Measurements from ENCODE around the gene LMAN1L.

The LMAN1L gene

DNA sequence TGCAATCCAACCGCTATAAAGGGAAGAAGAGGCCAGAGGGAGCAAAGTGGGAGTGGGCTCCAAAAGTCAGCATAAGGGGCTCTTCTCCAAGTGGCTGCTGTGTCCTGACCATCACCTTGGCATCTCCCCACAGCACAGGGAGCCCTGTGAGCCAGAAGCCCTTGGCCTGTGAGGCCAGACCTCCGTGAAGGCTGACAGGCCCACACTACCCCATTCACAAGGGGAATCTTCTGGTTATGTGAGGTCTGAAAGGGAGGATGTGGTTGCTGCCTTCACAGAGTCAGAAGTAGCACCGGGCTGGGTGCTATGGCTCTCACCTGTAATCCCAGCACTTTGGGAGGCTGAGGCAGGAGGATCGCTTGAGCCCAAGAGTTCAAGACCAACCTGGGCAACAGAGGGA, 32.9 kb downstream of the LMAN1L start:
- FAIRE-seq: no peak
- DNase-seq (ENCODE audit: extremely low spot score, insufficient read length, low read depth): no peak

DNA sequence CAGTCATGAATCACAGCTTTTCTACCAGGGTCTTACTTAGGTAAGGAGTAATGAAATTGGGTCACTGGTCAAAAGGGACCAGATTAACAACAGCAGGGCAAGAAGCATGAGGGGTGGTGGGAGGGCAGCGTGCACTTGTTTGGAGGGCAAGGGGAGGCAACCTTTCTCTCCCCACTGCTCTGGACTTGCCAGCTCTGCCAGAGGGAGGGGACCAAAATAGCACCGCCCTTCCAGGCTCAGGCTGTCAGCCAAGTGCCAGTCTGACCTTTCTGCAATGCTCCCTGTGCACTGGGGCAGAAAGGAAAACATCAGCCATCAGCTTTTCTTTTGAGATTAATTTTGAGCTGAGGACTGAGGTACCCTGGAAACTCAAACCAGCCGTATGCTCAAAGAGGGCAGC, 34.8 kb downstream of the LMAN1L start:
- DNase-seq (ENCODE audit: extremely low spot score, insufficient read length, low read depth) (no peak), FAIRE-seq (no peak)

DNA sequence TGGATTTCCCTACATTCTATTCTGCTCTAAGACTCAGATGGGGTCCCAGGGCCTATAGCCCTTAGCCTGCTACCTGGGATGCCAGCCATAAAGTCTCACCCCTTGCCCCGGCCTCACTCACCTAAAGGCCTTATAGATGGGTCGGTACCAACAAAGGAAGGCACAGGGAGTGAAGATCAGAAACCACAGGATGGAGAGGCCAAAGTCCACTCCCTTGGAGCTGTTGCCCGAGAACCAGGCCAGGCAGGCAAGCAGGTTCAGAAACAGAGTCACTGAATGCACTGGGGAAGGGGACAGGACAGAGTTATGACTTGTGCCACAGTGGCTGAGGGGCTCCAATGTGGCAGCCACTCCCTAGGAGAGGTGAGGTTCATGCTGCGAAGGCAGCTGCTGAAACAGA, 37.8 kb downstream of the LMAN1L start:
- DNase-seq (ENCODE audit: extremely low spot score, insufficient read length, low read depth) (no peak), FAIRE-seq (no peak)

DNA sequence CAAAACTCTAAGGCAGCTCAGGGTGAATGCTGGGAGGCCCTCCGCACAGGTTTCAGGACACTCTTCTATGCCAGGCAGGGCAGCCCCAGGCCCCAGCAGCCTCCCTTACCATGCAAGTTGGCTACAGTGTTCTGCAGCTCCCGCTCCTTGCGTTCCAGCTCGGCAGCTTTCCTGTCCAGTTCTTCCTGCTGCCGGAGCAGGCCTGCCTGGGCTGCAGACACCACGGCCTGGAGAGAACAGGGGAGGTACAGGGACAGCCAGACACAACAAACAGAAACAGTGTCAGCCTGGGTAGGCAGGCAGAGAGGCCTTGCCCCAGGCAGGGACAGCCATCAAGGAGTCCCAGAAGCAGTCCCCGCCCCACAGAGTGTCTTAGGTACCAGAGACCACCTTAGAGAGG, 39.3 kb downstream of the LMAN1L start:
- DNase-seq (ENCODE audit: extremely low spot score, insufficient read length, low read depth) (no peak), FAIRE-seq (no peak)

DNA sequence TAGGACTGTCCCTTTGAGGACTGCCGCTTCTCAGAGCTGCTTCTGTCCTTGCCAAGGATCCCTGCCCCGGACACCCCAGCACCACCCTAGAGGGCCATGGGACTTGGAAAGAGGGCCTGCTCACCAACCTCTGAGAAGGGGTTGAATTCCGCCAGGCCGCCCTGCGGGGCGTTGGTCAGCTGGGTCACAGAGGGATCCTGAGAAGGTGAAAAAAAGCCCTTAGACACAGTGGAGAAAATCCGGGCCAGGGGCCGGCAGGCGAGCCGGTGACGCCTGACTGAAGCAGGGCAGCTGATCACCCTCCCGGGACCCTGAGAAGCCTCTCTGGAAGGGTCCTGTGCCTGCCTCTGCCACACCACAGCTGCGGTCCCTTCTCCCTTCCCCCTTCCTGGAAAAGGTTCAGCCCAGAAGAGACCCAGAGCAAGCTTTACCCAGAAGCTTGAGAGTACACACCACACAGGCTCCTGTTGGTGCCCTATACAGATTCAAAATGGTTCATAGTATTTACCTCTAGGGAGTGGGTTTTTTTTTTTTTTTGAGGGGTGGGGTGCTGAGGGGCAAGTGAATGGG, 41.9 kb downstream of the LMAN1L start:
- no peak for DNase-seq (ENCODE audit: extremely low spot score, insufficient read length, low read depth)
- FAIRE-seq: no peak

DNA sequence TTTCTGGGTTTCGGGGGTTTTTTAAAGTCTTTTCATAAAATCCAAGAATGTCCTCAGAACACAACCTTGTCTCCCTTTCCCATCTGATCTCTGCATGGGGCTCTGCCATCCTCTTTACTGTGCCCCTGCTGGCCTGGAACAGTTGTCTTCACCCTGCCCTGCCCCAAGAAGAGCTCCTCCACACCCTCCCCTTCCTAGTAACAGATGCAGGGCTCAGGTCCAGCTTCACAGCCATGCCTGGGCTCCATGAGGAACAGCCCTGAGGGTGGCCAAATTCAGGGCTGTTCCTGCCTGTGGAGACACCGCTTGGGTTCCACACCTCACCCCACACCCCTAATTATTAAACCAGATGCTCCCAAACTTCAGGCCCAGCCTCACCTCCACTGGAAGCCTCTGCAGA, 43.2 kb downstream of the LMAN1L start:
- FAIRE-seq: no peak
- no peak for DNase-seq (ENCODE audit: extremely low spot score, insufficient read length, low read depth)

DNA sequence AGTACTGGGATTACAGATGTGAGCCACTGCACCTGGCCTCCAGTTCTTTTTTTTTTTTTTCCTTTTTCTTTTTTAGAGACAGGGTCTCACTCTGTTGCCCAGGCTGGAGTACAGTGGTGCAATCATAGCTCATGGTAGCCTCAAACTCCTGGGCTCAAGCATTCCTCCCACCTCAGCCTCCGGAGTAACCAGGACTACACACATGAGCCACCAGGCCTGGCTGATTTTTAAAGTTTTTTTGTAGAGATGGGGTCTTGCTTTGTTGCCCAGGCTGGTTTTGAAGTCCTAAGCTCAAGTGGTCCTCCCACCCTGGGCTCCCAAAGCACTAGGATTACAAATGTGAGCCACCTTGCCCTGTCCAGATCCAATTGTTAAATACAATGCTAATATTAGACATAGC, 43.9 kb downstream of the LMAN1L start:
- DNase-seq (ENCODE audit: extremely low spot score, insufficient read length, low read depth) (no peak), FAIRE-seq (no peak)

DNA sequence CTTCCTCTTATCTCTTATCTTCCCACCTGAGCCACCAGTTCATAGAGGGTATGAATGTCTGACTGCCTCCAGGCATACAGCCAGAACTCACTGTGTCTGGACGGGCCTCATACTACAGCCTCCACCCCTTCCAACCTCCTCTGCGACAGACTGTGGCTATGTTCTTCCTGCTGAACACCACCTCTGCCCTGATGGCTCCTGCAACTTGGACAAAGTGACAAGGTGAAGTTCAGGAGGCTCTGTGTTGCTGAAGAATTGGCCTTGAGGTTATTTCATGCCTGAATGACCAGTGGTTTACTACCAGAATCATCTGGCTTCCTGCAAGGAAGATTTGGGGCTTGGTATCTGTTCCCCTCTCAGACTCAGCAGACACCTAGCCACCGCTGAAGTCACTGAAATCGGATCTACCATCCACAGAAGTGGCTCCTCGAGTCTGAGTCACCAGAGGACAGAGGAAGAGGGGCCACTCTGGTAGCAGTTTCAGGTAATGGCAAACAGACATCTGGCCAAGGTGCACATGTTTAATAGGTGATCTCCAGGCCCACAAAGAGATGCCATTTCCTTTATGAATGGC, 44.5 kb downstream of the LMAN1L start:
- DNase-seq (ENCODE audit: extremely low spot score, insufficient read length, low read depth) (no peak), FAIRE-seq (peak; percentile 97)

DNA sequence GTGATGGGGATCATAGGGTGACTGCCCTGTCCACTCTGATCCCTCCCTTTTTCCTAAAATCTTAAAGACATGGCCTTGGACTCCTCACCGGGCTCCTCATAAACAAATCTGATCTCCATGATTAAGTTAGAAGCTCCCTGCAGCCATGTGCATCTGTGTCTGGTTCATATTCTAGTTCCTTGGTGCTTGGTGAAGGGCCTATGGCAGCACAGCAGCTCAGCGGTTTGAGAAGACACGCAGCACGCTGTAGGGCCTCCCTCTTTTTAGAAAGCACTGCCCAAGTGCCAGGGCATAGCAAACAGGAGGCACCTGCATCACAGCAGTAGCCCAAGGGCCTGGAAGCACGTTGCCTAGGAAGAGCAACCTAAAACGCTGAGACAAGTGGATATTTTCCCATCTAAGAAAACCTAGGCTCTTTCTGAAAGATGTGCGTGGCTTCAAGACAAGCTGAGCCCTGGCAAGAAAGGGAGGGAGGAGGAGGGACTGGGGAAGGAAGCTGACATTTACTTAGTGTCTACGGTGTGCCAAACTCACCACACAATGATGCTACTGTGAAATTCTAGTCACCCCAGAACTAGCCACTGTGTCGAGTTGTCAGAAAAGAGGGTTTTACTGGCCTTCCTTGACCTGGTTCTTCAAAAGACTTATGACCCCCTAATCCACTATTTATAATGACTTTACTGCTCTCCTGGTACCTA, 45.2 kb downstream of the LMAN1L start:
- DNase-seq (ENCODE audit: extremely low spot score, insufficient read length, low read depth): no peak
- no peak for FAIRE-seq

DNA sequence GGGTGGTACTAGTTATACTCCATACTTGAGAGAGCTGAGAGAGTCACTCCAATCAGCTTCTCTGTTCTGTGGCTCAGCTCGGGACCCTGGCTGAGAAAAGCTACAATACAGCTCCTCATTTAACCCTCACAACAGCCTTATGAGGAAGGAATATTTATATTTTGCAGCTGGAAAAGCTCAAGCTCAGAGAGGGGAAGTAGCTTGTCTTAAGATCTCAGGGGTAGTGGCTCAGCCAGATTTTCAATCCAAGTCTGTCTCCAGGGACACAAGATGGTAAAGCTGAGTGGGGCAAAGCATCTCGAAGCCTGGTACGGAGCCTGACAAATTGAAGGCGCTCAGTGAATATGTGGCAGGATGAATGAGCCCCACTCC, 45.7 kb downstream of the LMAN1L start:
- no peak for DNase-seq (ENCODE audit: extremely low spot score, insufficient read length, low read depth)
- no peak for FAIRE-seq

DNA sequence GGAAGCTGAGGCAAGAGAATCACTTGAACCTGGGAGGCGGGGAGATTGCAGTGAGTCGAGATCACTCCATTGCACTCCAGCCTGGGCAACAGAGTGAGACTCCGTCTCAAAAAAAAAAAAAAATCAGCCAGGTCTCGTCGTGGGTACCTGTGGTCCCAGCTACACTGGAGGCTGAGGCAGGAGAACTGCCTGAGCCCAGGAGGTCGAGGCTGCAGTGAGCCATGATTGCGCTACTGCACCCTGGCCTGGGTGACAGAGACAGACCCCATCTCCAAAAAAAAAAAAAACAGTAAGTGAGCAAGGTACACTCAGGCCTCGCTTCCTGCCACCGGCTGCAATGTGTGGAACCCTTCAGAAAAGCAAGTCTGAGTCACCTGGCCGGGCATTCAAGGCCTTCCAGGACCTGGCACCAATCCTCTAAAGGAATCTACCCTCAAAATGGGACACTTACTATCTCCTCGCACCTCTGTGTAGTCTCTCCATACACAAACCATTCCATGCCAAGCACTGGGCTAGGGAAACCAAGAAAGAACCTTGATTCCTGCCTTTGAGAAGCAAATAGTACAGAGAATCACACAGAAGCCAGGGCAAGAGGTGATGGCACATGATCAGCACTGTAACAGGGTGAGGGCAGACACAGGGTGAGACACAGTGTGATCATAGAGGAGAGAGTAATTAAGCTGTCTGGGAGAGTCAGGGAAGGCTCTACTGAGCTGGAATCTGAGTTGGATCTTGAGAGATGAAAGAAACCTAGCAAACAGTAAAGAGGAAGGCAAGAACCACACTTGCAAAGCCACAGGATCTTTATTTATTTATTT, 50.8 kb downstream of the LMAN1L start:
- DNase-seq (ENCODE audit: extremely low spot score, insufficient read length, low read depth): no peak

DNA sequence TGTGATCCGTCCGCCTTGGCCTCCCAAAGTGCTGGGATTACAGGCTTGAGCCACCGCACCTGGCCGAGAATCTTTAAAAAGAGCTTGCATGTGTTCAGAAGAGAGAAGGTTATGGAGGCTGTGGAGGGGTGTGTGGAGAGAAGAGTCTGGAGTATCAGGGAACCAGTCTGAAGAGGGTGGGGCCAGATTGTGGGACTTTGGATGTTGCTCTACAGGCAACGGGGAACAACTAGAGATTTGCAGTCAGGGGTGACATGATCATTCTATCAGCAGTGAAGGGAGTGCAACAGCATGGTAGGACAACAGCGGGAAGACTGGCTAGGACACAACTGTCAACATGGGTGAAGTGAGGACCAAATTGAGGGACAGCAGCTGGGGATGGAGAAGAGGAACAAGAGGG, 51.7 kb downstream of the LMAN1L start:
- no peak for FAIRE-seq
- no peak for DNase-seq (ENCODE audit: extremely low spot score, insufficient read length, low read depth)

More for the DNA sequence above, 50.8 kb downstream of the LMAN1L start:
- no peak for FAIRE-seq

DNA sequence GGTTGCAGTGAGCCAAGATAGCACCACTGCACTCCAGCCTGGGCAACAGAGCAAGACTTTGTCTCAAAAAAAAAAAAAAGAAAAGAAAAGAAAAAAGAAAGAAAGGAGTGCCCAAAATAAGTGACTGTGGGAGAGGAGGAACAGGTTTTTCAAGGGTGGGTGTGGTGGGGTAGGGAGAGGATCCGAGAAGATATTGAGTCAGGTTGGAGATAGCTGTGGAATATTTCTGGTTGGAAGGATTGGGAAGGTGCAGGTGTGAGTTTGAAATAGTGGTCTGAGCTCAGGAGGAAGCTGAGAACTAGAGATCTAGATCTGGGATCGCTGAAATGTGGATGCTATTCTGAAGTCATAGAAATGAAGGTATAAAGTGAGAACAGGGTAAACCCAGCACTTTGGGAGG, 52.7 kb downstream of the LMAN1L start:
- FAIRE-seq: no peak

DNA sequence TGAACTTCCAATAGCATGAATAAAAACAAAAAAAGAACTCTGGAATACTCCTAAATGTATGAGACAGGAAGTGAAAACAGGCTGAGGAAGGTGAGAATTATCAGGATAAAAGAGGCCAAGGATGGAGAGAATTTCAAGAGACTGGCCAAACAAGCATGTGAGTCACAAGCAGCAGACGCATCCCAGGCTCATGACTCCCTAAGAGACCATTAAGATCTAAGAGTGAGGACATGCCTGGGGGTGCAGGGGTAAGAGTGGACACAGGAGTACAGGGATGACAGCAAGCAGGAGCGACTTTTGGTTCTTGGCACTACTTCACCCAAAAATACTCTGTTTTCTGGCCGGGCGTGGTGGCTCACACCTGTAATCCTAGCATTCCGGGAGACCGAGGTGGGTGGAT, 53.5 kb downstream of the LMAN1L start:
- FAIRE-seq: no peak

More for the DNA sequence above, 52.7 kb downstream of the LMAN1L start:
- DNase-seq (ENCODE audit: extremely low spot score, insufficient read length, low read depth): no peak

DNA sequence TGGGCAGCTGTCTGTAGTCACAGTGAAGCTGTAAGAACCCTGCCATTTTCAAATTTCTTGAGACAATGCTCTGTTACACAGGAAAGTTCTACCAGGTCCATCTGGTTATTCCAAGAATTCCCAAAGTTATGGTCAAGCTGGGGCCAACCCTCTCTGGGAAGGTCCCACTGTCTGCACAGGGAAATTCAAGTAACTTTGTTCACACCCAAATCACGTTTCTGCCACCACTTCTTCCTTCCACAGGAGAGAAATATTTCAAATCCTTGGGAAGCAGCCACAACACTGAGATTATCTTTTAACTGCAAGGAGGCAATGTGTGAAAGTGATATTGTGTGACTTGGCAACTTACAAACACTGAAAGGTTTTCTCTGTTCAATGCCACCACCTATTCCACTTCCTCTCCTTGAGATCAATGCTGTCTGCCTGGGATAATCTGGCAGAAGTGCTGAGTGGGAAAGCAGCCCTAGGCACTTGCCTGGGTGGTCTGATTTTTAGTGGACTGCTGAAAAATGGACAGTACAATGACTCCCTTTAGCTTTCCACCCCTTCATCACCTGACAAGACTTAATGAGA, 54.9 kb downstream of the LMAN1L start:
- FAIRE-seq (no peak), DNase-seq (ENCODE audit: extremely low spot score, insufficient read length, low read depth) (no peak)

More for the DNA sequence above, 53.5 kb downstream of the LMAN1L start:
- DNase-seq (ENCODE audit: extremely low spot score, insufficient read length, low read depth): no peak

DNA sequence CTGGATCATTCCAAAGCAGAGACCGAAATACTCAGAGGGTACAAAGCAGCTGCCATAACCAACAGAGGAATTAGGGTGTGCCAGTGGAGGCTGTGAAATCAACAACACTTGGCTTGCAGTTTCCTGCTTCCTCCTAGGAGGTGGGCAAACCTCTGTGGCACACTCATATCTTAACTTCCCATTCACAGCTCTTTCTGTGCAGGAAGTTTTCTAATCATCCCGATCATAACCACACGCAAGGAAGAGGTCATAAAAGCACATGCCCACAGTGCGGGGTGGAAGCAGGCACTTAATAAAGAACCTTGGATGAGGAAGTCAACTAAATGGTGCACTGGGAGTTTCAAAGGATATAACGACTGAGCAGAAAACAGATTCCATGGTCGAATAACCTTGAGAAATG, 55.4 kb downstream of the LMAN1L start:
- DNase-seq (ENCODE audit: extremely low spot score, insufficient read length, low read depth) (no peak), FAIRE-seq (no peak)

DNA sequence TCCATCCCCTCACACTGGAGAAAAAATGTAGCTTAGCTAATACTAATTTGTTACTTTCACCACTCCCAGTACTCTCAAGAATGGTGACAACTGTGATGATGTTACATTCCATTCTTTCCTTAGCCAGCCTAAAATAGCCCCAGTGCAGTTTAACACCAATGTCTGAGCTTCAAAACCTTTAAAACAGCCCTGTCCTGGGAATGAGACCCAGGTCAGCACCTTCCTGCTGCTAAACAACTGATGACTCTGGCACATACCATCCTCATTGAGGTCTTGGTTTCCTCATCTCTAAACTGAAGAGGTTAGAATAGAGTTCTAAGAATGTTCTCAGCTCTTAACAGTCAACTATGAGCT, 56.7 kb downstream of the LMAN1L start:
- DNase-seq (ENCODE audit: extremely low spot score, insufficient read length, low read depth): no peak
- no peak for FAIRE-seq

DNA sequence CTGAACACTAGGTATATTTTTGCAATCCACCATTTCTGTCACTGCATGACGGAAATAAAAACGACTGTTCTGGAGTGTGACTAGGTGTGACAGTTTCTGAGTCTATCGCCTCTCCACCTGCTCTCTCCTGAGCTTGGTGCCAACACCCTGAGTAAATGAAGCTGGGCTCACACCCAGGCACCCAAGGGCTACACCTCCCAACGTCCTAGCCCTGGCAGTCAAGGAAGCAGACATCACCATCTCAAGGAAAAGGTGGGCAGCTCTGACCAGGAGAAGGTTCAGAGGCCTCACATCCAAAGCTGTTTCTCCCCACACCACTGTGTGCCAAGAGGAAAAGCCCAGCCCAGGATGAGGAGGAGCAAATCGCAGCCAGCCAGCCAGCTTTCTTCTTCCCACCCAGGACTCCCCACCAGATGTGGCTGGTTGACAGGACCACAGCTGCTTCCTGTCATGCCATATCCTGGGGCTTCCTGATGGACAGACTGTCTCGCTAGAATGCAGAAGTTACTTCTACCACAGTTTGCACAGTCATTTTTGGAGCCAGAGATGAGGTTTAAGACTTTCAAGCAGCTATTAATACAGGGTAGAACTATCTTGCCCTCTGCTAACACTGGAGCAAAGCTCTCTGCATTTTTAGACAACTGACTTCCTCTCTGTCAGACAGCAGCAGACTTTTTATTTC, 57.2 kb downstream of the LMAN1L start:
- FAIRE-seq: peak; percentile 96

DNA sequence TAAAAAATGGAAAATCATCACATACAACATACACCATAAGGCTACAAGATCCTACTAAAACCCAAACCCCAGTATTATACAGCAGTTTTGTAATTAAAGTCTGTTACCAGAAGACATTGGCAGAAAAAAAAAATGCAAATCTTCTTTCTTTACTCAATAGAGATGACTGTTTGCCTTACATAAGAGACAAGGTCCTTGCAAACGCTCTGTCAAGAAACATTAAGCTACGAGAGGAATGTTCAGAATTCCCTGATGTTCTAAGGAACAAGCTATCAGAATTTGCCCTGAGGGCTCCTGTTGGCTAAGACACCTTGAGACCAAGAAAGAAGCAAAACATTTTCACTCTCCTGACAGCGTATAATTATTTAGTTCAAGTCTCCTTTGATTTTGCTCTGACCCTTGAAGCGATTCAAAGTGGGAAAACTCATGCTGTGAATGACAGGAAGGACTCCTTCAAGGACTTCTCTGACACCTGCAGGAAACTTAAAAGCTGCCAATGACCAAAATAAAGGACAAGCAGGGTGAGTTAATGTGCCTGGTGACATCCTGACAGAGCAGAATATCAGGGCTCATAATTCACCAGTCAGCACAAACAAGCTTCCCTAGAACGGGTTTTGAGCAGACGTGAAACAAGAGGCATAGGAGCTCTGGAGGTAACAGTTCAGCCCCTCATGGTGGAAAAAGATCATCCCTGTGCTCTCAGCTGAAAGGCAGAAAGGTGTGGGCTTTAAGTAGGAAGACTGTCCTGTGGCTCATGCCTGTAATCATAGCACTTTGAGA, 58.0 kb downstream of the LMAN1L start:
- FAIRE-seq: no peak
- DNase-seq (ENCODE audit: extremely low spot score, insufficient read length, low read depth): no peak

More for the DNA sequence above, 57.2 kb downstream of the LMAN1L start:
- peak; percentile 74 for DNase-seq (ENCODE audit: extremely low spot score, insufficient read length, low read depth)

DNA sequence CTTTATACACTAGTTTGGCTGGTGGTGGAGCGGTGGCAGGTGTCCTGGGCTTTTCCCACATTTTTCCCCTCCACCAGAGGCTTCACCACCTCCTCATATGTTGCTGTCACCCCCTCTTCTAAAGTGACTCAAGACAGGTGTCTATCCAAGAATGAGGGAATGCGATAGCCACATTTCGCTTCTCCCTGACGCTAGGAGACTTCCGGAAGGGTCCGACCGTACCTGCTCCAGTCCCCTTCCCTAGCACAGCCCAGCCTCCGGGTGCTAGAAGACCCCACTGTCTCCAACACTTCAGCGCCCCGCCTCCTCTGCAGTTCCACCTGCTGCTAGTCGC, 60.0 kb downstream of the LMAN1L start:
- DNase-seq (ENCODE audit: extremely low spot score, insufficient read length, low read depth) (no peak), FAIRE-seq (no peak)

All from GM18507 (cell line).